ENCODE data around the gene TCHHL1. TPM values are rescaled to one million over a fixed set of nuclear protein-coding genes. Genes with fewer than 3 reads are reported as not detected.

Gene TCHHL1
- total and polyA plus RNA-seq, 2 donors from 2014 or later = not detected

DNA sequence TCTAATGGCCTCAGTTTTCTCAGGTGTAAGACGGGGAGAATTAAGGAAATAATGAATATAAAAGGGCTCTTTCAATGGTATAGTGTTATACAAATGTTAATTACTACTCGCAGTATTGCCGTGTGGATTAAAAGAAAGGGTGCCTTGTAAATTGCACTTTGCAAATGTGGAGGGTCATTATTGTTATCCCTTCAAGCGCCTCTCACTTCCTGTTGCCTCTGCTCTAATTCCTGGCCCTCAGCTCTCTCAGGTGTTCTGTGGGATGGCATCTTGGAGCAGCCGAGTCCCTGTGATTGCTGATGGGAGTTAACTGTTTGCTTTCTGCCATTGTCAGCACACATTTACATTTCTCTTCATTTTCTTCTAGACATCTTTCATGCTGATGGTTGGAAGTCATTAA is 45.0 kb downstream of the TCHHL1 start:
- H3K9me3 ChIP-seq (ENCODE audit: control insufficient read depth in 2 of 3, insufficient read depth in 1 of 3, low read length in 3 of 3) = peaks cover 0 to 5% (median 0%) of the 10 kb centered on the region in 3 donors
- no peak for DNase-seq
- FAIRE-seq = no peak
- H3K36me3 ChIP-seq (ENCODE audit: control insufficient read depth in 2 of 3, insufficient read depth in 3 of 3, low read length in 3 of 3) = no peaks in the 10 kb centered on the region
- TF ChIP-seq, protein P1, sequence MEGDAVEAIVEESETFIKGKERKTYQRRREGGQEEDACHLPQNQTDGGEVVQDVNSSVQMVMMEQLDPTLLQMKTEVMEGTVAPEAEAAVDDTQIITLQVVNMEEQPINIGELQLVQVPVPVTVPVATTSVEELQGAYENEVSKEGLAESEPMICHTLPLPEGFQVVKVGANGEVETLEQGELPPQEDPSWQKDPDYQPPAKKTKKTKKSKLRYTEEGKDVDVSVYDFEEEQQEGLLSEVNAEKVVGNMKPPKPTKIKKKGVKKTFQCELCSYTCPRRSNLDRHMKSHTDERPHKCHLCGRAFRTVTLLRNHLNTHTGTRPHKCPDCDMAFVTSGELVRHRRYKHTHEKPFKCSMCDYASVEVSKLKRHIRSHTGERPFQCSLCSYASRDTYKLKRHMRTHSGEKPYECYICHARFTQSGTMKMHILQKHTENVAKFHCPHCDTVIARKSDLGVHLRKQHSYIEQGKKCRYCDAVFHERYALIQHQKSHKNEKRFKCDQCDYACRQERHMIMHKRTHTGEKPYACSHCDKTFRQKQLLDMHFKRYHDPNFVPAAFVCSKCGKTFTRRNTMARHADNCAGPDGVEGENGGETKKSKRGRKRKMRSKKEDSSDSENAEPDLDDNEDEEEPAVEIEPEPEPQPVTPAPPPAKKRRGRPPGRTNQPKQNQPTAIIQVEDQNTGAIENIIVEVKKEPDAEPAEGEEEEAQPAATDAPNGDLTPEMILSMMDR (IDR thresholded peaks at IDR 0.05; ENCODE audit: borderline replicate concordance, extremely low read depth, insufficient read depth) = no peak
- intact Hi-C loops (cut with DNase I) = no loop called here
- no peak overlapping the region for H3K9ac ChIP-seq (ENCODE audit: low read length in 3 of 3)
- peaks cover 0 to 19% (median 4%) of the 10 kb centered on the region in 3 donors for H3K4me1 ChIP-seq (ENCODE audit: control insufficient read depth in 2 of 3, insufficient read depth in 2 of 3, low read depth in 1 of 3, low read length in 3 of 3)
- H3K27me3 ChIP-seq (ENCODE audit: control insufficient read depth, insufficient read depth, low read length) = no peaks in the 10 kb centered on the region
- no peak overlapping the region for H3K4me3 ChIP-seq (ENCODE audit: low read length in 3 of 3)
- no peak overlapping the region for H3K27ac ChIP-seq (ENCODE audit: low read depth in 2 of 2, low read length in 2 of 2)

DNA sequence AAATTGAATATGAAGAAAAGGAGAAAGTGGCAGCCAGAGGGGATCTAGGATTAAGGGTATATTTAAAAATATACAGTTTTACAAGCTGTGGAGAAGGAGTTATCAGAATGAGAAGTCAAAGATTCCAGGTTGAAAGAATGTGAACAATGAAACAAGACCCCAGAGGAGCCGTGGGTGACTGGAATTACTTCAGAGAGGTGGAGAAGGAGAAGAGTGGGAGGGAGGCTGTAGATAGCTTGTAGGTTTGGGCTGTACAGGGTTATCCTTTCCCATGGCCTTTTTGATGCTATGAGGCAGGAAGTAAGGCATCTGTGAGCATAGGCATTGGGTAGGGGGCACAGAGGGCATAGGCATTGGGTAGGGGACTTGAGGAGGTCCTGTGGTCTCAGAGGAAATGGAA is 46.8 kb downstream of the TCHHL1 start:
- DNase-seq (no peak), FAIRE-seq (no peak)
- intact Hi-C loops (cut with DNase I) = no loop called here
- no peaks in the 10 kb centered on the region for H3K36me3 ChIP-seq (ENCODE audit: control insufficient read depth in 2 of 3, insufficient read depth in 3 of 3, low read length in 3 of 3)
- H3K27ac ChIP-seq (ENCODE audit: low read depth in 2 of 2, low read length in 2 of 2) = no peak overlapping the region
- no peaks in the 10 kb centered on the region for H3K27me3 ChIP-seq (ENCODE audit: control insufficient read depth, insufficient read depth, low read length)
- H3K9ac ChIP-seq (ENCODE audit: low read length in 3 of 3) = no peak overlapping the region
- H3K4me3 ChIP-seq (ENCODE audit: low read length in 3 of 3) = no peak overlapping the region
- peaks cover 0 to 3% (median 0%) of the 10 kb centered on the region in 3 donors for H3K4me1 ChIP-seq (ENCODE audit: control insufficient read depth in 2 of 3, insufficient read depth in 2 of 3, low read depth in 1 of 3, low read length in 3 of 3)
- TF ChIP-seq, protein P1 (IDR thresholded peaks at IDR 0.05; ENCODE audit: borderline replicate concordance, extremely low read depth, insufficient read depth) = no peak
- H3K9me3 ChIP-seq (ENCODE audit: control insufficient read depth in 2 of 3, insufficient read depth in 1 of 3, low read length in 3 of 3) = peaks cover 0 to 5% (median 0%) of the 10 kb centered on the region in 3 donors

DNA sequence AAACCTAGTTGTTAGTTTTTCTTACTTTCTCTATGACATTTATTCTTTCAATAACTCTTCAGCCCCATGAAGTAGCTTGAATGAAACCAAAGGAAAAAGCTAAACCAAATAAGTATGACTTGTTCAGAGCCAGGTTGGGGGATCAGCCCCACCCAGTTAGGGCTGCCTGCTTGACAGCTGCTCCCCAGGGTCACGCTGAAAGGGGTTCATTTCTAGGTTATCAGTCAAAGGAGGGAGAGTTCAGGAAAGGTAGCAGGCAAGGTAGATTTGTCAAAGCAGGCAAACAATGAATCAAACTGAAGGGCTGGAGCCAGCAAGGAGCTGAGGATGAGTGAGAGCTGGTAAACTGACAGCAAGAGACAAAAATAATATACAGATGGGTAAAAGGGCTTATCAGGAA is 49.0 kb downstream of the TCHHL1 start:
- intact Hi-C loops (cut with DNase I) = no loop called here
- no peak for DNase-seq
- H3K9me3 ChIP-seq (ENCODE audit: control insufficient read depth in 2 of 3, insufficient read depth in 1 of 3, low read length in 3 of 3) = no peaks in the 10 kb centered on the region
- peaks cover 0 to 7% (median 0%) of the 10 kb centered on the region in 3 donors for H3K4me1 ChIP-seq (ENCODE audit: control insufficient read depth in 2 of 3, insufficient read depth in 2 of 3, low read depth in 1 of 3, low read length in 3 of 3)
- no peak for FAIRE-seq
- TF ChIP-seq, protein P1 (IDR thresholded peaks at IDR 0.05; ENCODE audit: borderline replicate concordance, extremely low read depth, insufficient read depth) = no peak
- H3K9ac ChIP-seq (ENCODE audit: low read length in 3 of 3) = no peak overlapping the region
- no peaks in the 10 kb centered on the region for H3K36me3 ChIP-seq (ENCODE audit: control insufficient read depth in 2 of 3, insufficient read depth in 3 of 3, low read length in 3 of 3)
- H3K4me3 ChIP-seq (ENCODE audit: low read length in 3 of 3) = no peak overlapping the region
- no peaks in the 10 kb centered on the region for H3K27me3 ChIP-seq (ENCODE audit: control insufficient read depth, insufficient read depth, low read length)
- H3K27ac ChIP-seq (ENCODE audit: low read depth in 2 of 2, low read length in 2 of 2) = no peak overlapping the region

DNA sequence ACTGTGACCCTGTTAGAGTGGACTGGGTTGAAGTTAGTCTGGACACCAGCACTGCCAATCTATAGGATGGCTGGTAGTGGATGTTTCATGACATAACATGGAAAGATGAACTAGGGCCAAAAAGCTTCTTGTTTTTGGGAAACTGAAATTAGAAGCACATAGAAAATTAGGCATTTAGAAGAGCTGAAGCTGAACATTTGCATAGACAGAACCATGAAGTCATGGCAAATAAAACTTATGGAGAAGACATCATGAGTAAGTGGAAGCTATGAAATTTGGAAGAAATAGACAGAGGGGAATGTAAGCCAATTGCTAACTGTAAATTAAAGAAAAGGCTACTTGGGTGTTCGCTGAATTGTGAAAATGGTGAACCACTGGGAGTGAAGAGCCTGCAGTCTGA is 49.4 kb downstream of the TCHHL1 start:
- no peak overlapping the region for H3K27ac ChIP-seq (ENCODE audit: low read depth in 2 of 2, low read length in 2 of 2)
- H3K9me3 ChIP-seq (ENCODE audit: control insufficient read depth in 2 of 3, insufficient read depth in 1 of 3, low read length in 3 of 3) = no peaks in the 10 kb centered on the region
- no peak for DNase-seq
- no peaks in the 10 kb centered on the region for H3K36me3 ChIP-seq (ENCODE audit: control insufficient read depth in 2 of 3, insufficient read depth in 3 of 3, low read length in 3 of 3)
- H3K4me1 ChIP-seq (ENCODE audit: control insufficient read depth in 2 of 3, insufficient read depth in 2 of 3, low read depth in 1 of 3, low read length in 3 of 3) = peaks cover 0 to 8% (median 0%) of the 10 kb centered on the region in 3 donors
- TF ChIP-seq, protein P1 (IDR thresholded peaks at IDR 0.05; ENCODE audit: borderline replicate concordance, extremely low read depth, insufficient read depth) = no peak
- FAIRE-seq = no peak
- H3K9ac ChIP-seq (ENCODE audit: low read length in 3 of 3) = no peak overlapping the region
- no peaks in the 10 kb centered on the region for H3K27me3 ChIP-seq (ENCODE audit: control insufficient read depth, insufficient read depth, low read length)
- intact Hi-C loops (cut with DNase I) = no loop called here
- no peak overlapping the region for H3K4me3 ChIP-seq (ENCODE audit: low read length in 3 of 3)
